GM12891 (cell line): ENCODE results near the gene TGOLN2.

Experiments
- DNase-seq: peaks from one replicate; pipeline ENCODE4 v3.0.0; 2011; ENCODE audit warnings: low spot score; ENCODE audit not compliant: insufficient read length
- FAIRE-seq: peaks from 2 replicates; lab custom pipeline; 2011; peaks lifted over from hg19 to GRCh38; lab: Jason Lieb, UNC
- PAX5 ChIP-seq: IDR thresholded peaks from 2 replicates; pipeline ENCODE4 v1.6.1; 2011; ENCODE audit warnings: low read length, moderate library complexity, mild to moderate bottlenecking; ENCODE audit not compliant: insufficient read depth, severe bottlenecking
- POLR2A ChIP-seq: IDR thresholded peaks from 2 replicates; pipeline ENCODE4 v1.6.1; 2011; ENCODE audit warnings: low read depth, low read length, control low read depth
- POLR2AphosphoS5 ChIP-seq: IDR thresholded peaks from 2 replicates; pipeline ENCODE4 v1.6.1; 2011; ENCODE audit warnings: low read depth, low read length, control low read depth
- POU2F2 ChIP-seq: IDR thresholded peaks from 2 replicates; pipeline ENCODE4 v1.6.1; 2011; ENCODE audit warnings: low read depth, mild to moderate bottlenecking, control low read depth, low read length, moderate library complexity
- SPI1 ChIP-seq: IDR thresholded peaks from 2 replicates; pipeline ENCODE4 v1.6.1; 2011; ENCODE audit warnings: low read depth, low read length, control low read depth
- TAF1 ChIP-seq: IDR thresholded peaks from 2 replicates; pipeline ENCODE4 v1.6.1; 2011; ENCODE audit warnings: low read depth, low read length, control low read depth

TGOLN2 gene

GRCh38 chr2:85286918-85287317 lies 40.9 kb downstream of the TGOLN2 start:
- no peak for DNase-seq
- no peak for FAIRE-seq
- TF ChIP-seq POLR2A = no peak
- TF ChIP-seq TAF1 = no peak
- TF ChIP-seq PAX5 = no peak
- no peak for TF ChIP-seq POU2F2
- no peak for TF ChIP-seq POLR2AphosphoS5
- TF ChIP-seq SPI1 = no peak

- DNase-seq = no peak
- no peak for FAIRE-seq
- TF ChIP-seq SPI1 (no peak), POLR2A (no peak), PAX5 (no peak), POLR2AphosphoS5 (no peak), TAF1 (no peak), POU2F2 (no peak)
Observed at GRCh38 chr2:85283641-85284040, 44.1 kb downstream of the TGOLN2 start.

GRCh38 chr2:85282914-85283313 lies 44.9 kb downstream of the TGOLN2 start:
- no peak for DNase-seq
- TF ChIP-seq TAF1 = no peak
- no peak for TF ChIP-seq SPI1
- no peak for TF ChIP-seq POU2F2
- TF ChIP-seq POLR2A = no peak
- no peak for TF ChIP-seq POLR2AphosphoS5
- TF ChIP-seq PAX5 = no peak
- no peak for FAIRE-seq

GRCh38 chr2:85281553-85281952 lies 46.2 kb downstream of the TGOLN2 start:
- DNase-seq = no peak
- TF ChIP-seq SPI1 = no peak
- TF ChIP-seq POLR2A = no peak
- no peak for TF ChIP-seq TAF1
- TF ChIP-seq POU2F2 = no peak
- TF ChIP-seq PAX5 = no peak
- TF ChIP-seq POLR2AphosphoS5 = no peak
- no peak for FAIRE-seq

- DNase-seq = no peak
- no peak for FAIRE-seq
- TF ChIP-seq POLR2AphosphoS5 = no peak
- TF ChIP-seq POU2F2 = no peak
- no peak for TF ChIP-seq TAF1
- no peak for TF ChIP-seq POLR2A
- TF ChIP-seq SPI1 = no peak
- TF ChIP-seq PAX5 = no peak
Observed at GRCh38 chr2:85278361-85278760, 49.4 kb downstream of the TGOLN2 start.

- no peak for TF ChIP-seq POLR2AphosphoS5
- no peak for TF ChIP-seq SPI1
- TF ChIP-seq POLR2A = no peak
- no peak for TF ChIP-seq PAX5
- TF ChIP-seq TAF1 = no peak
- DNase-seq (no peak), FAIRE-seq (no peak)
Observed at GRCh38 chr2:85277416-85278158, 50.2 kb downstream of the TGOLN2 start.

- DNase-seq (no peak), FAIRE-seq (no peak)
- TF ChIP-seq TAF1 (no peak), POLR2AphosphoS5 (no peak), SPI1 (no peak), POLR2A (no peak), PAX5 (no peak), POU2F2 (no peak)
Observed at GRCh38 chr2:85276571-85277118, 51.1 kb downstream of the TGOLN2 start.

- FAIRE-seq = no peak
- TF ChIP-seq SPI1 (no peak), POU2F2 (no peak), TAF1 (no peak), POLR2A (no peak)
Observed at GRCh38 chr2:85275984-85276540, 51.7 kb downstream of the TGOLN2 start.

GRCh38 chr2:85273738-85274731 lies 53.8 kb downstream of the TGOLN2 start:
- TF ChIP-seq TAF1 (no peak), POU2F2 (no peak), POLR2AphosphoS5 (no peak), POLR2A (no peak), SPI1 (no peak), PAX5 (no peak)
- no peak for FAIRE-seq
- DNase-seq = no peak

More at GRCh38 chr2:85275984-85276540, 51.7 kb downstream of the TGOLN2 start:
- no peak for DNase-seq
